ENCODE results near the gene NIF3L1.

Gene NIF3L1

GRCh38 chr2:200899482-200899881 is 10.3 kb downstream of the NIF3L1 start:
- no peaks in the 10 kb centered on the region for H3K9me2 ChIP-seq (replicated peaks; ENCODE audit: insufficient read depth, low read length)
- no peaks in the 10 kb centered on the region for H3K27me3 ChIP-seq (replicated peaks; ENCODE audit: insufficient read depth, low read length)
- H3K36me3 ChIP-seq (replicated peaks; ENCODE audit: insufficient read depth, low read length) = peaks cover 17% of the 10 kb centered on the region; the same call in 1 of the 2 replicates
- no peak overlapping the region for H3K4me2 ChIP-seq (ENCODE audit: low read depth, low read length)
- DNase-seq = no peak
- no peaks in the 10 kb centered on the region for H3K9me3 ChIP-seq (replicated peaks; ENCODE audit: insufficient read depth, low read length)
- TF ChIP-seq EZH2phosphoT487 (IDR thresholded peaks at IDR 0.05; ENCODE audit: low read length) (no peak), CTCF (IDR thresholded peaks at IDR 0.05; ENCODE audit: low read length) (no peak), EZH2 (optimal IDR thresholded peaks at IDR 0.05; ENCODE audit: low read depth, low read length) (no peak)
- H3K4me1 ChIP-seq (ENCODE audit: low read length) = no peaks in the 10 kb centered on the region
- no peak overlapping the region for H2AFZ ChIP-seq (ENCODE audit: low read length)
- H3K79me2 ChIP-seq (ENCODE audit: low read length) = 0 out of 2 replicates have a peak, but pooled peaks cover 14% of the 10 kb centered on the region
- no peak overlapping the region for H3K9ac ChIP-seq (ENCODE audit: low read length)
- H3F3A ChIP-seq (ENCODE audit: insufficient read depth, low read length) = no peaks in the 10 kb centered on the region
- no peak overlapping the region for H3K27ac ChIP-seq (ENCODE audit: low read length)
- no peaks in the 10 kb centered on the region for H4K20me1 ChIP-seq (ENCODE audit: insufficient read depth, low read length)
- H3K4me3 ChIP-seq (ENCODE audit: low read length) = no peak overlapping the region

GRCh38 chr2:200901459-200902072 is 12.4 kb downstream of the NIF3L1 start:
- Histone ChIP-seq H3K27me3 (replicated peaks; ENCODE audit: insufficient read depth, low read length) (no peaks in the 10 kb centered on the region), H3K36me3 (replicated peaks; ENCODE audit: insufficient read depth, low read length) (peaks cover 12% of the 10 kb centered on the region; the same call in 1 of the 2 replicates), H3K9me2 (replicated peaks; ENCODE audit: insufficient read depth, low read length) (no peaks in the 10 kb centered on the region), H3K4me3 (ENCODE audit: low read length) (no peak overlapping the region), H3K4me1 (ENCODE audit: low read length) (no peaks in the 10 kb centered on the region), H2AFZ (ENCODE audit: low read length) (no peak overlapping the region), H3K4me2 (ENCODE audit: low read depth, low read length) (no peak overlapping the region), H4K20me1 (ENCODE audit: insufficient read depth, low read length) (no peaks in the 10 kb centered on the region), H3F3A (ENCODE audit: insufficient read depth, low read length) (no peaks in the 10 kb centered on the region), H3K79me2 (ENCODE audit: low read length) (0 out of 2 replicates have a peak, but pooled peaks cover 6% of the 10 kb centered on the region), H3K27ac (ENCODE audit: low read length) (no peak overlapping the region), H3K9ac (ENCODE audit: low read length) (no peak overlapping the region), H3K9me3 (replicated peaks; ENCODE audit: insufficient read depth, low read length) (no peaks in the 10 kb centered on the region)
- DNase-seq = peak; percentile 91
- TF ChIP-seq EZH2phosphoT487 (IDR thresholded peaks at IDR 0.05; ENCODE audit: low read length) (no peak), CTCF (IDR thresholded peaks at IDR 0.05; ENCODE audit: low read length) (peak; percentile 90)

- H3K27ac ChIP-seq (ENCODE audit: low read length) = no peak overlapping the region
- peak; percentile 67 for DNase-seq
- H3K4me1 ChIP-seq (ENCODE audit: low read length) = no peaks in the 10 kb centered on the region
- no peak overlapping the region for H2AFZ ChIP-seq (ENCODE audit: low read length)
- no peak overlapping the region for H3K4me3 ChIP-seq (ENCODE audit: low read length)
- no peaks in the 10 kb centered on the region for H3K9me3 ChIP-seq (replicated peaks; ENCODE audit: insufficient read depth, low read length)
- TF ChIP-seq EZH2phosphoT487 (IDR thresholded peaks at IDR 0.05; ENCODE audit: low read length) (no peak), CTCF (IDR thresholded peaks at IDR 0.05; ENCODE audit: low read length) (peak; percentile 66)
- no peaks in the 10 kb centered on the region for H3K9me2 ChIP-seq (replicated peaks; ENCODE audit: insufficient read depth, low read length)
- peaks cover 8% of the 10 kb centered on the region; the same call in 1 of the 2 replicates for H3K36me3 ChIP-seq (replicated peaks; ENCODE audit: insufficient read depth, low read length)
- H3K79me2 ChIP-seq (ENCODE audit: low read length) = no peaks in the 10 kb centered on the region
- H3F3A ChIP-seq (ENCODE audit: insufficient read depth, low read length) = no peaks in the 10 kb centered on the region
- H3K9ac ChIP-seq (ENCODE audit: low read length) = no peak overlapping the region
- H4K20me1 ChIP-seq (ENCODE audit: insufficient read depth, low read length) = no peaks in the 10 kb centered on the region
- no peak overlapping the region for H3K4me2 ChIP-seq (ENCODE audit: low read depth, low read length)
- H3K27me3 ChIP-seq (replicated peaks; ENCODE audit: insufficient read depth, low read length) = no peaks in the 10 kb centered on the region
Measured at GRCh38 chr2:200905618-200906296, 16.6 kb downstream of the NIF3L1 start.
